Transverse colon (tissue), 4 donors: ENCODE results near the gene SNTG2.

Experiments used
- POLR2A ChIP-seq: fragments of 450-650 bp; IDR thresholded peaks from one replicate; pipeline ENCODE4 v1.6.1; 2016; ENCODE audit warnings: antibody characterized with exemption, mild to moderate bottlenecking, moderate library complexity
- POLR2AphosphoS5 ChIP-seq, 3 donors: sonication (generic); formaldehyde crosslinking; IDR thresholded peaks; one replicate each; pipeline ENCODE4 v1.6.1; 2016; ENCODE audit warnings: antibody characterized with exemption in 3 of 3
- TF ChIP-seq, protein P1 (sequence below), 5 experiments: fragments of 200-600 bp in 3 of 5; fragments of 450-650 bp in 2 of 5; sonication (generic) in 3 of 5; IDR thresholded peaks; 1 replicate in 2 of 5; 2 replicates in 3 of 5; pipeline ENCODE4 v1.5.1; 2016 to 2017; ENCODE audit warnings: antibody characterized with exemption in 5 of 5, inconsistent platforms in 3 of 5, mild to moderate bottlenecking in 2 of 5, moderate library complexity in 1 of 5

DNA sequence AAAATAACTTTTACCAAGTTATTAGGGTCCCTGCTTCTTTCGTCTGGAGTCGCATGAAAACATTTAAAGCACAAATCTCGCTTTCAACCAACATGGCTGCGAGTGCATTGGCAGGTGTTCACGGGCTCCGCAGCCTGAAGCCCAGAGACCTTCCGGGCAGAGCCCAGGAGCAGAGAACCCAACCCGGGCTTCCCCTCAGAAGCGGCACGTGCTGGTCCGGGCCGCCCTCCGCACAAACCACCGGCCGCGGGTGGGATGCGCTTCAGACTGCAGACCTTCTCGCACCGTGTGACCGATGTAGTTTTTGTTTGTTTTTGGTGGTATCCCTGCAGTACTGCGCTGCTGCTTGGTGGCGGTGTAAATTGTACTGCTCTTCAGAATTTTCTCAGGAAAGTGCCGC lies 357.0 kb downstream of the SNTG2 start:
- TF ChIP-seq, protein P1, sequence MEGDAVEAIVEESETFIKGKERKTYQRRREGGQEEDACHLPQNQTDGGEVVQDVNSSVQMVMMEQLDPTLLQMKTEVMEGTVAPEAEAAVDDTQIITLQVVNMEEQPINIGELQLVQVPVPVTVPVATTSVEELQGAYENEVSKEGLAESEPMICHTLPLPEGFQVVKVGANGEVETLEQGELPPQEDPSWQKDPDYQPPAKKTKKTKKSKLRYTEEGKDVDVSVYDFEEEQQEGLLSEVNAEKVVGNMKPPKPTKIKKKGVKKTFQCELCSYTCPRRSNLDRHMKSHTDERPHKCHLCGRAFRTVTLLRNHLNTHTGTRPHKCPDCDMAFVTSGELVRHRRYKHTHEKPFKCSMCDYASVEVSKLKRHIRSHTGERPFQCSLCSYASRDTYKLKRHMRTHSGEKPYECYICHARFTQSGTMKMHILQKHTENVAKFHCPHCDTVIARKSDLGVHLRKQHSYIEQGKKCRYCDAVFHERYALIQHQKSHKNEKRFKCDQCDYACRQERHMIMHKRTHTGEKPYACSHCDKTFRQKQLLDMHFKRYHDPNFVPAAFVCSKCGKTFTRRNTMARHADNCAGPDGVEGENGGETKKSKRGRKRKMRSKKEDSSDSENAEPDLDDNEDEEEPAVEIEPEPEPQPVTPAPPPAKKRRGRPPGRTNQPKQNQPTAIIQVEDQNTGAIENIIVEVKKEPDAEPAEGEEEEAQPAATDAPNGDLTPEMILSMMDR (IDR thresholded peaks at IDR 0.05) = no peak
- TF ChIP-seq POLR2A (no peak), POLR2AphosphoS5 (IDR thresholded peaks at IDR 0.05) (no peak)
